ENCODE measurements around the gene ZNF727. TPM values are rescaled to one million over a fixed set of nuclear protein-coding genes. Genes with fewer than 3 reads are reported as not detected.

The ZNF727 gene
- total RNA-seq: 0.07 TPM in 1 of 2 replicates, not detected in the other

GRCh38 chr7:64045301-64046040, at the start of gene ZNF727:
ZNF727 (plus strand) TSS chr7:64045434; CDS start chr7:64045622, 188 bp downstream.

GRCh38 chr7:63998549-63998948, 46.7 kb upstream of the ZNF727 start, which contains the start of gene ZNF722:
ZNF722 (plus strand) TSS chr7:63998849; CDS start chr7:63998962, 113 bp downstream.

Other genes starting within 250 kb of the ZNF727 start
- gene ZNF722, start 46.6 kb upstream of the ZNF727 start, total RNA-seq: not detected in 2 replicates
- gene ZNF735, start 161.8 kb downstream of the ZNF727 start, total RNA-seq: not detected in 2 replicates
- not detected in 2 replicates for gene ZNF679, start 183.0 kb downstream of the ZNF727 start, total RNA-seq